DOHH2 (cell line): ENCODE data around the gene UBE2K.

Experiments used
- H3F3A ChIP-seq: fragments of 200-600 bp; sonication (generic), shearing (Covaris generic); 2 replicates; pipeline ENCODE4 v1.6.0; 2016; ENCODE audit warnings: antibody characterized with exemption, mild to moderate bottlenecking; ENCODE audit not compliant: control insufficient read depth, insufficient read depth
- H3K27ac ChIP-seq: fragments of 200-600 bp; sonication (generic); 2 replicates; pipeline ENCODE4 v1.5.1; 2014; ENCODE audit warnings: low read depth, mild to moderate bottlenecking, low read length, moderate library complexity
- H3K27me3 ChIP-seq: fragments of 200-600 bp; sonication (generic); 2 replicates; pipeline ENCODE4 v1.6.1; 2014; ENCODE audit warnings: mild to moderate bottlenecking, low read length, mixed read lengths; ENCODE audit not compliant: control insufficient read depth
- H3K36me3 ChIP-seq: fragments of 200-600 bp; sonication (generic); 2 replicates; pipeline ENCODE4 v1.6.1; 2014; ENCODE audit warnings: mild to moderate bottlenecking, low read length, moderate library complexity, mixed read lengths; ENCODE audit not compliant: control insufficient read depth
- H3K4me1 ChIP-seq: fragments of 200-600 bp; sonication (generic); 2 replicates; pipeline ENCODE4 v1.6.1; 2014; ENCODE audit warnings: mild to moderate bottlenecking, low read length, mixed read lengths; ENCODE audit not compliant: control insufficient read depth
- H3K4me2 ChIP-seq: fragments of 200-600 bp; sonication (generic); 2 replicates; pipeline ENCODE4 v1.6.0; 2014; ENCODE audit warnings: mild to moderate bottlenecking, low read length, moderate library complexity
- H3K4me3 ChIP-seq: fragments of 200-600 bp; sonication (generic); 2 replicates; pipeline ENCODE4 v1.5.1; 2014; ENCODE audit warnings: mild to moderate bottlenecking, low read length, mixed read lengths
- H3K79me2 ChIP-seq: fragments of 200-600 bp; sonication (generic); 2 replicates; pipeline ENCODE4 v1.6.1; 2014; ENCODE audit warnings: mild to moderate bottlenecking, low read length, mixed read lengths; ENCODE audit not compliant: control insufficient read depth
- H3K9me2 ChIP-seq: fragments of 200-600 bp; sonication (generic); replicated peaks from 2 replicates; pipeline ENCODE4 v1.6.1; 2014; ENCODE audit warnings: mild to moderate bottlenecking, low read length, mixed read lengths; ENCODE audit not compliant: control insufficient read depth
- H3K9me3 ChIP-seq: fragments of 200-600 bp; sonication (generic); 2 replicates; pipeline ENCODE4 v1.6.1; 2014; ENCODE audit warnings: antibody characterized with exemption, low read length, mixed read lengths; ENCODE audit not compliant: control insufficient read depth, insufficient read depth
- H4K20me1 ChIP-seq: fragments of 200-600 bp; sonication (generic); 2 replicates; pipeline ENCODE4 v1.6.0; 2014; ENCODE audit warnings: low read depth, mild to moderate bottlenecking, antibody characterized with exemption, low read length, moderate library complexity; ENCODE audit not compliant: control insufficient read depth, insufficient read depth
- CTCF ChIP-seq: fragments of 200-600 bp; sonication (generic); IDR thresholded peaks from one replicate; pipeline ENCODE4 v1.5.1; 2014; ENCODE audit warnings: antibody characterized with exemption, mild to moderate bottlenecking, low read depth, low read length; ENCODE audit not compliant: poor library complexity, severe bottlenecking
- EZH2phosphoT487 ChIP-seq: fragments of 200-600 bp; sonication (generic); IDR thresholded peaks from 2 replicates; pipeline ENCODE4 v1.6.1; 2017; ENCODE audit warnings: borderline replicate concordance, mild to moderate bottlenecking, antibody characterized with exemption, low read length, moderate library complexity, mixed read lengths

The UBE2K gene

GRCh38 chr4:39660757-39661156, 37.2 kb upstream of the UBE2K start:
- Histone ChIP-seq H3K4me3 (no peak overlapping the region), H4K20me1 (no peaks in the 10 kb centered on the region), H3K9me2 (no peaks in the 10 kb centered on the region), H3K36me3 (no peaks in the 10 kb centered on the region), H3F3A (no peaks in the 10 kb centered on the region), H3K79me2 (no peaks in the 10 kb centered on the region), H3K27me3 (no peaks in the 10 kb centered on the region), H3K9me3 (no peaks in the 10 kb centered on the region), H3K4me2 (no peak overlapping the region), H3K4me1 (peaks cover 16% of the 10 kb centered on the region), H3K27ac (no peak overlapping the region)
- TF ChIP-seq CTCF (no peak), EZH2phosphoT487 (no peak)

GRCh38 chr4:39662683-39663082, 35.3 kb upstream of the UBE2K start:
- no peak overlapping the region for H3K4me2 ChIP-seq
- TF ChIP-seq EZH2phosphoT487 (no peak), CTCF (no peak)

GRCh38 chr4:39664828-39665731, 32.9 kb upstream of the UBE2K start:
- no peaks in the 10 kb centered on the region for H3K36me3 ChIP-seq
- no peaks in the 10 kb centered on the region for H4K20me1 ChIP-seq
- H3K4me2 ChIP-seq, result no peak overlapping the region
- no peaks in the 10 kb centered on the region for H3K9me2 ChIP-seq
- H3K79me2 ChIP-seq, result no peaks in the 10 kb centered on the region
- no peaks in the 10 kb centered on the region for H3K27me3 ChIP-seq
- H3K9me3 ChIP-seq, result no peaks in the 10 kb centered on the region
- no peaks in the 10 kb centered on the region for H3K4me1 ChIP-seq
- no peaks in the 10 kb centered on the region for H3F3A ChIP-seq
- no peak overlapping the region for H3K27ac ChIP-seq
- no peak overlapping the region for H3K4me3 ChIP-seq
- no peak for TF ChIP-seq EZH2phosphoT487
- no peak for TF ChIP-seq CTCF

More at GRCh38 chr4:39662683-39663082, 35.3 kb upstream of the UBE2K start:
- no peak overlapping the region for H3K27ac ChIP-seq
- H4K20me1 ChIP-seq, result no peaks in the 10 kb centered on the region
- no peaks in the 10 kb centered on the region for H3F3A ChIP-seq
- H3K36me3 ChIP-seq, result no peaks in the 10 kb centered on the region
- H3K9me3 ChIP-seq, result no peaks in the 10 kb centered on the region
- H3K4me3 ChIP-seq, result no peak overlapping the region
- H3K4me1 ChIP-seq, result peaks cover 9% of the 10 kb centered on the region
- H3K79me2 ChIP-seq, result no peaks in the 10 kb centered on the region
- no peaks in the 10 kb centered on the region for H3K9me2 ChIP-seq
- H3K27me3 ChIP-seq, result no peaks in the 10 kb centered on the region
